Stimulated activated CD8-positive, alpha-beta memory T cell treated with anti-CD3 and anti-CD28 coated beads, Interleukin-4, amount 100 ng/mL, for 4 hours (primary cell): Measurements from ENCODE around the gene DHX57.
"Not testable (repeated sequence)": the region's sequence is repeated elsewhere in the genome, so short reads cannot be mapped to it uniquely, and the experiment has no call there.

Experiments used
- DNase-seq, 2 donors: peaks; one replicate each; pipeline ENCODE4 v3.0.0-alpha.2; 2020; ENCODE audit warnings: low read depth in 2 of 2, low spot score in 1 of 2

Gene DHX57

GRCh38 chr2:38806015-38806732 lies 69.6 kb downstream of the DHX57 start:
- no peak for DNase-seq

GRCh38 chr2:38797953-38798352 lies 77.8 kb downstream of the DHX57 start:
- DNase-seq: no peak

DNA sequence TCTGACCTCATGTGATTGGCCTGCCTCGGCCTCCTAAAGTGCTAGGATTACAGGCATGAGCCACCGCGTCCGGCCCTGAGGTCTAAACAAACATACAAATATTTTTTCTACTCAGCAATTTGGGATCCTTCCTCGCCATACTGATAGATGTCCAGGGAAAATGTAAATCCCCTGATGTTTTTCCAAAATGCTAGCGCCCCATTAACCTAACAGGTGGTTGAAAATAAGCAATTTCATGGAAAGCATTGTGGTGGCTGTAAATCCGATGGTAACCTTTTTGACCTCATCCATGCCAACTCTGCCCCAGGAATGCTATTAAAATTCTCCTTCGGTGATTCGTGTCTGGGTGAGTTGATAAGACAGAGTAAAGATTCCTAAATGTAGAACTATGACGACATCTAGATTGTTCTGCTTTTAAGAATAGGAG lies 78.5 kb downstream of the DHX57 start:
- DNase-seq: no peak

DNA sequence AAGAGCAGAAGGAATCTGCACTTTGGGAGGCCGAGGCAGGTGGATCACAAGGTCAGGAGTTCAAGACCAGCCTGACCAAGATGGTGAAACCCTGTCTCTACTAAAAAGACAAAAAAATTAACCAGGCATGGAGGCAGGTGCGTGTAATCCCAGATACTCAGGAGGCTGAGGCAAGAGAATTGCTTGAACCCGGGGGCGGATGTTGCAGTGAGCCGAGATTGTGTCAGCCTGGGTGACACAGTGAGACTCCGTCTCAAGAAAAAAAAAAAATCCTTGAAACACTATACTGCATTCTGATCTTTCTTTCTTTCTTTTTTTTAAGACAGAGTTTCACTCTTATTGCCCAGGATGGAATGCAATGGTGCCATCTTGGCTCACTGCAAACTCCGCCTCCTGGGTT lies 80.7 kb downstream of the DHX57 start:
- not testable (repeated sequence) for DNase-seq

GRCh38 chr2:38794235-38794946 lies 81.3 kb downstream of the DHX57 start:
- no peak for DNase-seq

DNA sequence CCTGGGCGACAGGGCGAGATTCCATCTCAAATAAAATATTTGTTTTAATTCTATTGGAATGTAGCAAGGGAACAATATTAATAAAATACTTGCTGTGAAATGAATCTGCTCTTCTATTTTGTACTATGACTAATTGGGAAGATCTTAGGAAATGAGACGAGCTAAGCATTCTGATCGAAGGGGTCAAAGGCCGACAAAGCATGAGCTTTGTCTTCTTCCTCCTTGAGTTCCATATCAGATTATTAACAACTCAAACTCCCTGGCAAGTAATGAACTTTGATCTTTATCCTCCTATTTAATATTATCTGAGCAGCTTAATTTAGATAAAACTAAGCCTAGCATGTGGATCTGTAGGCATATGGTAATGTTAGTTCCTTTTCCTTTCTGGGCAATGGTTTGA lies 82.2 kb downstream of the DHX57 start:
- no peak for DNase-seq

- DNase-seq: no peak
Measured at GRCh38 chr2:38792751-38793150, 83.0 kb downstream of the DHX57 start.

GRCh38 chr2:38792321-38792720 lies 83.4 kb downstream of the DHX57 start:
- DNase-seq: not testable (repeated sequence)

GRCh38 chr2:38791744-38792143 lies 84.0 kb downstream of the DHX57 start:
- no peak for DNase-seq

GRCh38 chr2:38789691-38790090 lies 86.0 kb downstream of the DHX57 start:
- no peak for DNase-seq

DNA sequence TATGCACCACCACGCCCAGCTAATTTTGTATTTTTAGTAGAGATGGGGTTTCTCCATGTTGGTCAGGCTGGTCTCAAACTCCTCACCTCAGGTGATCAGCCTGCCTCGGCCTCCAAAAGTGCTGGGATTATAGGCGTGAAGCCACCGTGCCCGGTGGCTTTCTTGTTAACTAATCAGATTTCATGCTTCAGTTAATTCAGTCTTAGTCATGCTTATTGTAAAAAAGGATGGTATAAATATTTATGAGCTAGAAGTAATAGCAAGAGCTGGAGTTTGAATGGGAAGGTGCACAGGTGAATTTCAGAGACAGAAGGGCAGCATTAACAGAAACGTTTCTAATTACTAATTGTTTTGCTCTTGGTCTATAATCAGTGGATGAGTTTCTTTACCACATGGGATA lies 87.4 kb downstream of the DHX57 start:
- no peak for DNase-seq

GRCh38 chr2:38783586-38783985 lies 92.1 kb downstream of the DHX57 start:
- DNase-seq: no peak

GRCh38 chr2:38778687-38779082 lies 97.0 kb downstream of the DHX57 start:
- DNase-seq: no peak

GRCh38 chr2:38776531-38776930 lies 99.2 kb downstream of the DHX57 start:
- DNase-seq: no peak

GRCh38 chr2:38775921-38776225 lies 99.9 kb downstream of the DHX57 start:
- no peak for DNase-seq

DNA sequence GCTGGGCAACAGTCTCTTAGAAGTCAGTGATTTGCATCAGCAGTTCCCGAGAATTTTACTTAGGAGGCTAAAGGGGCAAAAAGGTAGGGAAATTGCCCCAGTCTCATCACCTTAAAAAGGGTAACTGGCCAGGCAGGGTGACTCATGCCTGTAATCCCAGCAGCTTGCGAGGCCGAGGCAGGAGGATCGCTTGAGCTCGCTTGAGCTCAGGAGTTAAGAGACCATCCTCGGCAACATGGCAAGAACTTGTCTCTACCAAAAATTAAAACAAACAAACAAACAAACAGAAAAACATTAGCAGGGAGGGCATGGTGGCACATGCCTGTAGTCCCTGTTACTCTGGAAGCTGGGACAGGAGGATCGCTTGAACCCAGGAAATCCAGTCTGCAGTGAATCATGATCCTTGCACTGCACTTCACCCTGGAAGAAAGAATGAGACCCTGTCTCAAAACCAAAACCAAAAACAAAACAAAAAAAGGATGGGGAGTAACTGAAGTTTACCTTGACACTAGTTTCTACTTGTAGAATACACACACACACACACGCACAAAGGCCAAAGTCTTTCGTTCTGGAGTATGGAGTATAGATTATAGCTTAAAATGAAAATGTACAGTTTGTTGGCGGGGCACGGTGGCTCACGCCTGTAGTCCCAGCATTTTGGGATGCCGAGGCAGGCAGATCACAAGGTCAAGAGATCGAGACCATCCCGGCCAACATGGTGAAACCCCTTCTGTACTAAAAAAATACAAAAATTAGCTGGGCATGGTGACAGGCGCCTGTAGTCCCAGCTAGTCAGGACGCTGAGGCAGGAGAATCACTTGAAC lies 100.4 kb downstream of the DHX57 start:
- no peak for DNase-seq

DNA sequence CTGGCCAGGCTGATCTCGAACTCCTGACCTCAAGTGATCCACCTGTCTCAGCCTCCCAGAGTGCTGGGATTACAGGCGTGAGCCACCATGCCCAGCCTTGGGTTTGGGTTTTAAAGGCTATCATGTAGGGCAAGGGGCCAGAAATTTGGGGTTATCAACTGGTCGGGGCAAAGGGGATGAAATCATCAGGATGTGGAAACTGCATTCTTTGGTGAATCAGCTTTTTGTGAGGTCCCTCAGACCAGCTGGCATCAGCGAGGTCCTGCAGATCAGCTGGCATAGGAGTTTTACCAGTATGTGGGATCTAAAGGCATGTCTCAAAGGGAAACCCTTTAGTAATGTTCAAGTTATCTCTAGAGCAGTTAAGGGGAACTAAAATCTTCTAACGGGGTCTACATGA lies 104.1 kb downstream of the DHX57 start:
- no peak for DNase-seq

GRCh38 chr2:38765551-38765950 lies 110.2 kb downstream of the DHX57 start:
- DNase-seq: no peak

DNA sequence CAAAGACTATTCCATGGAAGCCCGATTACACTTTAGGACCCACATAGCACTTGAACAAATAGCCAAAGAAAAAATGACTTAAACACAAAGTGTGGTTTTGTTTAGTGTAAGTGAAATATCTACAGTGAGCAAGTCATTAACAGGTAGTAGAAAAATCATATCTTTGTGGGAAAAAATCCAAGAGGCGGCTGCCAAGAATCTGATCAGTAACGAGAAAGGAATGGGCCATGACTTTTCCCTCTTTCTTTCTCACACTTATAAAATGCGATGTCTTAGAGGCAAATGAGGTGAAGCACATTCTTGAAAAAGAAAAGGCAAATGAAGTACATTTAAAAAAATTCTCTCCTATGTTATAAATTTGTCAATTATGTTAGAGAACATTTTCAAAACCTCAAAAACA lies 110.6 kb downstream of the DHX57 start:
- DNase-seq: no peak

GRCh38 chr2:38763728-38764127 lies 112.0 kb downstream of the DHX57 start:
- DNase-seq: no peak

- no peak for DNase-seq
Measured at GRCh38 chr2:38763228-38763627, 112.5 kb downstream of the DHX57 start.

GRCh38 chr2:38755891-38756290 lies 119.8 kb downstream of the DHX57 start:
- not testable (repeated sequence) for DNase-seq
